Bronchial epithelial cell (primary cell): Measurements from ENCODE around the gene GRN. TPM values are rescaled to one million over a fixed set of nuclear protein-coding genes. Genes with fewer than 3 reads are reported as not detected.
"Not testable (repeated sequence)": the region's sequence is repeated elsewhere in the genome, so short reads cannot be mapped to it uniquely, and the experiment has no call there.

Source experiments
- DNase-seq: peaks from one replicate; pipeline ENCODE4 v3.0.0-alpha.2; 2010; ENCODE audit warnings: low read depth
- FAIRE-seq: peaks from 2 replicates; lab custom pipeline; 2011; peaks lifted over from hg19 to GRCh38; lab: Jason Lieb, UNC
- H3K27me3 ChIP-seq: 2 replicates; pipeline ENCODE4 v1.5.1; 2011; ENCODE audit warnings: low read length; ENCODE audit not compliant: control insufficient read depth, insufficient read depth
- H3K36me3 ChIP-seq: 2 replicates; pipeline ENCODE4 v1.5.1; 2011; ENCODE audit warnings: low read length; ENCODE audit not compliant: control insufficient read depth, insufficient read depth
- H3K4me3 ChIP-seq: 2 replicates; pipeline ENCODE4 v1.5.1; 2011; ENCODE audit warnings: mild to moderate bottlenecking, low read depth, low read length, control low read depth
- CTCF ChIP-seq: IDR thresholded peaks from 2 replicates; pipeline ENCODE4 v1.5.1; 2011; ENCODE audit warnings: mild to moderate bottlenecking, moderate library complexity, low read length, control low read depth, inconsistent platforms; ENCODE audit not compliant: insufficient read depth, severe bottlenecking
- total RNA-seq: library from RNA; depleted of rRNA; stranded (reverse); fragments of >200 nt; gene quantifications from 2 replicates; pipeline ENCODE4 v1.2.1, GENCODE V29; 2014

The GRN gene
- total RNA-seq, 1 donor from 2014 or later = 200 TPM

DNA sequence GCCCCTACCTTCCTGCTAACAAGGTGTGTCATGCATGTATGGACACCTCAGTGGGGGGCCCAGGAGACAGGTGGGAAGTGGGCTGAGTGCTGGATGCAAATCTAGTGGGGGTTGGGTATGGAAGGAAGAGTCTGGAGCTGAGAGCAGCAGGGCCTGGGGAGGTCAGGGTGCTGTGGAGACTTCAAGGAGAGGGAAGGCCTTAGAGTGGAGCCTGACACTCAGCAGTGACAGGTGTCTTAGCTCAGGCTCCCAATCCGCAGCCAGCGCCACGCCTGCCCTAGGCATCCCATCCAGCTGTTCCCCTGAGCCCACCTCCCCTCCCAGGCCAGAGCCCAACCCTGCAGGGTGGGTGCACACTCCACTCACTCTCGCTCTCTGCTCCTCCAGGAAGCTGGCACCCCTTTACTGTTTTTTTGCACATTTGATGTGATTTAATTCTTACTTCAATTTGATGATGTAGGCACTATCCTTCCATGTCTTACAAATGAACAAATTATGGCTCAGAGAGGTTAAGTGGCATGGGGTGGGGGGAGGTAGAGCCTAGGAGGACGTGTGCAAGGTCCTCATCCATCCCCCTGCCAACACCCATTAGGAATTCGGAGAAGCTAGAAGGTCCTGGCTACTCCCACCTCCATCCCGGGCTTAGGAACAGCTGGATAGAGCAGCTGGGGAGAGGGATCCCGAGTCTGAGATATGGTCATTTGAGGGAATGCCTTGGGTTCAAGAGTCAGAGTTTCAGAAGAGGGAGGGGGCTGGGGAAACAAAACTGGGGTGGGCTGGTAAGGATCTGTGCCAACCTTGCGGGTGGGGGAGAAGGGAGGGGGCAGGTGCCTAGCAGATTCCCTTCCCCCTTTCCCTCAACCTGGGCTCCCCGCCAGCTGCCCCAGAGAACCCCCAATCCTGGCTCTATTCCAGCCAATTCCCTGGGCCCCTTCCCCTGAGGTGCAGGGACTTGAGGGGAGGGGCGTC, 16.5 kb downstream of the GRN start:
- H3K36me3 ChIP-seq = no peaks in the 10 kb centered on the region
- DNase-seq = no peak
- TF ChIP-seq CTCF = no peak
- H3K27me3 ChIP-seq = peaks cover 7% of the 10 kb centered on the region
- no peak for FAIRE-seq
- no peak overlapping the region for H3K4me3 ChIP-seq

GRCh38 chr17:44362459-44362948, 17.4 kb downstream of the GRN start:
- no peak overlapping the region for H3K4me3 ChIP-seq
- no peak for TF ChIP-seq CTCF
- FAIRE-seq (no peak), DNase-seq (no peak)
- H3K36me3 ChIP-seq = no peaks in the 10 kb centered on the region
- peaks cover 7% of the 10 kb centered on the region for H3K27me3 ChIP-seq

DNA sequence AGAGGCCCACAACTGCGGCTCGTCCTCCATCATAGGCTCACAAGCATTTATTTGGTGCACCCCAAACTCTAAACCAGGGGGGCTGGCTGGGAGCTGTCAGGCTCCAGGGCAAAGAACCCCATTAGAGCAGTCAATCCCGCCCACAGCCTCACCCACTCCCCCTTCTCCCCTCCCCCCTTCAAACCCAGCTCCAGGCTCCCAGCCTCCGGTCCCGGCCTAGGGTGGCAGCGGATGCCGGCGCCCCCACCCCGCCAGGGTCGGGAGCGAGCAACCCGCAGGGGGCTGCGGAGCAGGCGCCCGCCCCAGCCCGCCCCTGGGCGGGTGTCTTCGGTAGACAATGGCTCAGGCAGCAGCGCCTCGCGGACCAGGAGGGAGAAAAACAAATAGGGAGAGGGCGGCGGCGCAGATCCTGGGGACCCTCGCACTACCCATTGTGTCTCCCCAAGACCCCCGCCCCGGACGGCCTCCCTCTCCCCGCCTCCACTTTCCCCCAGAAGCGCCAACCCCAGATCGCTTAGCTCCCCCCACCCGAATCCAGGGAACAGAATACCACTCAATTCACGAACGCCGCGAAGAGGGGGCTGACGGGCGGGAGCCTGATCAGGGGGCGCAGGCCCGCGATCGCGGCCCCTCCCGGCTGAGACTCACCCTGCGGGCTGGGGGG, 18.0 kb downstream of the GRN start:
- no peaks in the 10 kb centered on the region for H3K36me3 ChIP-seq
- FAIRE-seq (no peak), DNase-seq (no peak)
- H3K4me3 ChIP-seq = peak overlapping the region; percentile 40
- H3K27me3 ChIP-seq = peaks cover 7% of the 10 kb centered on the region
- no peak for TF ChIP-seq CTCF

GRCh38 chr17:44363613-44364159, 18.6 kb downstream of the GRN start, which contains the start of gene FAM171A2:
Gene FAM171A2, minus strand, starts transcription at chr17:44363853. Its CDS starts 139 bp downstream, at chr17:44363714.
- Histone ChIP-seq H3K4me3 (peak within 1 kb of the TSS; percentile 40), H3K36me3 (no peaks in the 10 kb centered on the region), H3K27me3 (peaks cover 7% of the 10 kb centered on the region)
- no peak for DNase-seq
- FAIRE-seq = no peak
- TF ChIP-seq CTCF = peak; percentile 53

GRCh38 chr17:44365051-44365450, 19.9 kb downstream of the GRN start:
- not testable (repeated sequence) for DNase-seq, FAIRE-seq, H3K4me3 ChIP-seq, H3K36me3 ChIP-seq, H3K27me3 ChIP-seq
